LNCaP clone FGC (cell line): ENCODE measurements around the gene R3HDM2.

Experiments
- DNase-seq: peaks from one replicate; pipeline ENCODE4 v3.0.0-alpha.2; 2011; ENCODE audit warnings: low read depth
- H3K4me3 ChIP-seq: 2 replicates; pipeline ENCODE4 v1.5.1; 2011; ENCODE audit warnings: mild to moderate bottlenecking, low read depth, low read length, control low read depth
- TF ChIP-seq, protein P1 (sequence below): IDR thresholded peaks from 2 replicates; pipeline ENCODE4 v1.5.1; 2012; ENCODE audit warnings: mild to moderate bottlenecking; ENCODE audit not compliant: control insufficient read depth, insufficient read depth; ENCODE audit errors: extremely low read depth

The R3HDM2 gene

DNA sequence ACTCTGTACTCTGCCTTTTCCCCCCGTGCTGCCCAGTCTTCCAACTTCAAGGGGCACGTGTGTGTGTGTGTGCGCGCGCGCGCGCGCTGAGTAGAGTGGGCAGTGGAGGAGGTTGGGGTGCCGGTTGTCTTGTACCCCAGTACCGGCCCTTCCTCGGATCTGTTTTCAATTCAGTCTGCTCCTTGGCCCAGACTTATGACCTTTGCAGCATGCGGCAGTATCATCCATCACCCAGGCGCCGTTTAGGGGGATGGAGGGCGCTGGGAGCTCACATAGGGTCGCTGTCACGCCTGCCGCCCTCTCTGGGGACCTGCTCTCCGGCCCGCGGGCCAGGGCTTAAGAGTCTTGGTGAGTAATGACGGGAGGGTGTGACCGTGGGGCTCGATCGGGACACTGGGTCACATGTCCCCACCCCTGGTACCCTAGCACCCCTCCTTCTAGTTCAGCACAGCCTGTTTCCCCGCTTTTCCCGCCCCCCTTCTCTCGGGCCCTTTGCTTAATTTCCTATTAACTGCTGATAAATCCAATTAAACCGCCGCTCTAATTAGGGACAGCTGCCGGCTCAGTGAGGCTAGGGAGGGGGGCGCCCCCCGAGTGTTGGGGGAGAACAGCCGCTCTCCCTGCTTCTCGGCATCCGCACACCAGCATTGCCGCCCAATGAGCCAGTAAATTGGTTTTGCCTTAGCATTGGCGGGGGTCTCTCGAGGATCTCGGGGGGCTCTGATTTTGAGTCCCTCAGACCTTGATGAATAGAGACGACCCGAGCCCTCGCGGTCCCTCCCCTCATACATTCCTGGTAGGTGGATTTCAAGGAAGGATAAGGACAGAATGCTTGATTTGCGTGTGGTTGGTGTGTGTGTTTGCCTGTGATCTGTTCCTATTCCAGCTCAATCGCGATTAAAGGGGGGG is 189.2 kb downstream of the R3HDM2 start:
- H3K4me3 ChIP-seq, result peak overlapping the region; percentile 64
- DNase-seq, result no peak
- TF ChIP-seq, protein P1, sequence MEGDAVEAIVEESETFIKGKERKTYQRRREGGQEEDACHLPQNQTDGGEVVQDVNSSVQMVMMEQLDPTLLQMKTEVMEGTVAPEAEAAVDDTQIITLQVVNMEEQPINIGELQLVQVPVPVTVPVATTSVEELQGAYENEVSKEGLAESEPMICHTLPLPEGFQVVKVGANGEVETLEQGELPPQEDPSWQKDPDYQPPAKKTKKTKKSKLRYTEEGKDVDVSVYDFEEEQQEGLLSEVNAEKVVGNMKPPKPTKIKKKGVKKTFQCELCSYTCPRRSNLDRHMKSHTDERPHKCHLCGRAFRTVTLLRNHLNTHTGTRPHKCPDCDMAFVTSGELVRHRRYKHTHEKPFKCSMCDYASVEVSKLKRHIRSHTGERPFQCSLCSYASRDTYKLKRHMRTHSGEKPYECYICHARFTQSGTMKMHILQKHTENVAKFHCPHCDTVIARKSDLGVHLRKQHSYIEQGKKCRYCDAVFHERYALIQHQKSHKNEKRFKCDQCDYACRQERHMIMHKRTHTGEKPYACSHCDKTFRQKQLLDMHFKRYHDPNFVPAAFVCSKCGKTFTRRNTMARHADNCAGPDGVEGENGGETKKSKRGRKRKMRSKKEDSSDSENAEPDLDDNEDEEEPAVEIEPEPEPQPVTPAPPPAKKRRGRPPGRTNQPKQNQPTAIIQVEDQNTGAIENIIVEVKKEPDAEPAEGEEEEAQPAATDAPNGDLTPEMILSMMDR, result no peak

DNA sequence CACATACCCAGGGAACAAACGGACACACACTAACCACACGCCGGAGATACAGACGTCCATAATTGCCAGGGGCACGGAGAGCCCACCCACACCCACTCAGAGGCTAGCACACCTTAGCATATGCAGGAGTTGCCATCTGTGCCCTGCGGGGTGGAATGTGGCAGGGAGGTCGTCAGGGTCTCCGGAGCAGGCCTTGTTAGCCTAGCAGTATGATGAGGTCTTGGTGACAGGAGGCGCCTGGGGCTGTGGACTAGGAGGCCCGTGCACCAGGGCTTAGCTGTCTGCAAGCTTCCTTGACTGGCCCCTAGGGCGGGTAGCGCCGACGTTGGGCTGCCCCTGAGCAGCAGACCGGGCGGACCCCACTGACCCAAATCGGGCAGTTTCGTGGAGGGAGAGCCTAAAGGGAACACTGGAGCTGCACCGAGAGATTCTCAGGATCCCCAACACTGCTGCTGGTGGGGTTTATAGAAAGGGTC is 189.9 kb downstream of the R3HDM2 start:
- no peak for DNase-seq
- H3K4me3 ChIP-seq, result peak overlapping the region; percentile 64
- TF ChIP-seq, protein P1, result no peak

DNA sequence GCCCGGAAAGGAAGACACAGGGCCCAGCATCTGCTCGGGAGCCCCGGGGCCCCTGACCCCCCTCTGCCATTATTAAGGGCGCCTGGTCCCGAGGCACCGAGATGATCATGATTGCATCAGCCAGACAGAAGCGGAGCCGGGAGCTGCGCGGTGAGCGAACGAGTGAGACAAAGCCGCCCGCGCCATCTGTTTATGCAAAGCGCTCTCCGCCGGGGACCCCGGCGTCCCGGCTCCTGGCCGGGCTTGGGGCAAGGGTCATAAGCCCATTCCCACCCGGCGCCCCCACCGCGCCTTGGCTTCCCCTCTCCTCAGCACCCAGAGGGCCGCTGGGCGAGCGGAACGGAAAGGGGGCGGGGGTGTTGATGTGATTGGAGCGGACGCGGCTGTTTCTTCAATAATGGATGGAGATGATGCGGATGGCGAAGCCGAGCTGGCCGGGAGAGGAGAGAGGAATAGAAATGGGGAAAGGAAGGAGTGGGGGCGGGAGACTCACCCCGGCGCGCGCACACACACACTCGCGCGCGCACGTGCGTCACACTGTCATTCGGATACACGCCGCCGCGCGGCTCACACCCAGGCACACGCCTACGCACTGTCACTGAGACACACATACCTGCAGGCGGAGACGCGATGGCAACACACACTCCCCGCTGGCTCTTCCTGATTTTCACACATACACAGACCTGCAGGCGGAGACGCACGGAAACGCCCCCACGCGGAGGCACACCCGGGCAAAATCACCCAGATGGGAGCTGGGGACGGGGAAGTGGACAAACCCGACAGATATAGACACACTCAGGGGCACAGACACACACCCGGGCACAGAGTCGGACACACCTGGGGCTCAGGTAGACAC is 190.5 kb downstream of the R3HDM2 start:
- peak overlapping the region; percentile 64 for H3K4me3 ChIP-seq
- TF ChIP-seq, protein P1, result peak; percentile 17; the same call in 1 of the 2 replicates
- DNase-seq, result no peak

DNA sequence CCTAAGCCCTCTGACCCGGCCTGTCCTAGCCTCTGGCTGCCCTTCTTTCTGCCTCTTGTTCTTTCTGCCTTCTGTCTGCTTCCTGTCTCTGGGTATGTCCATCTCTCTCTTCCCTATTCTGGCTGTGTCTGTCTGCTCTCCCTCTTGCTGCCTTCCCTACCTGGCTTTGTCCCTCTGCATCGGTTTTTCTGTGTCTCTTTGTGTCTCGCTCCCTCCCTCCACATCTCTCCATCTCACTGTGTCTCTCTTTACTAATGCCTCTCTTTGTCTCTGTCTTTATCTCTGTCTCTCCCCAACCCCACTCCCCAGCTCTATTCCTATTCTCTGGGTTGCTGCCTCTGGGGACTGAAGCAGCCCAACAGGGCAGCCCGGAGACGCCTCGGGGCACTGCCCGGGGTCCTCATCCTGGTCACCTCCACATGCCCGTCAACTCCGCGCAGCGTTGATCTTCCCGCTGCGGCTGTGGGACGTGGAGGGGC is 191.2 kb downstream of the R3HDM2 start:
- no peak for DNase-seq
- H3K4me3 ChIP-seq, result peak overlapping the region; percentile 64
- TF ChIP-seq, protein P1, result no peak

DNA sequence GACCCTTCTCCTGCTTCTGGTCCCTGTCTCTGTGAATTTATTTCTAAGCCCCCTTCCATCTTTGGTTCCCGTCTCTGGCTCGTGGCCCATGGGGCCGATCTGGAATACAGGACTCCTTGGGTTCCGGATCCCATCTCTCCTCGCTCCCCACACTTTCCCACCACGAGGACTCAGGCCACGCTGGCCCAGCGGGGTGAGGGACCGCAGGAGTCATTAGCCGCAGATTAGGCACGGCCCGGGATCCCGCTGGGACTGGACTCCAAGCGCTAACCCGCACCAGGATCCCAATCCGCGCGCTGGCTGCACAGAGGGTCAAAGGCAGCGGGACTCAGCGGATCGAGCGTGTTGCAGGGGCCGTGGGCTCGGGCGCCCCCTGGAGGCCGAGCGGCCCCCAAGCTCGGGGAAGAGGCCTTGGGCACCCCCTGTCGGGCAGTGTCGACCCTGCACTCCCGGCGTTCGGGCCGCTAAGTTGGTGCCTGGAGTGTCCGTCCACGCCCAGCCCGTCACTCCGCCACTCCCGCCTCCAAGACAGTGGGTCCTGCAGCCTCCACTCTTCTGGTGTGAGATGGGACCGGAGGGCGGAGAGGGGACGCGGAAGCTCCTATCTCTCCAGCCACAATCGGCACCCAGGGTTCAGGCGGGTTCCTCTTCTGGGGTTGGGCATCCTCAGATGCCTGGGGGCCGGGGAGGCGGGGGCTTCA is 191.8 kb downstream of the R3HDM2 start:
- DNase-seq, result no peak
- H3K4me3 ChIP-seq, result peak overlapping the region; percentile 64
- TF ChIP-seq, protein P1, result peak; percentile 100
